RPMI7951 (cell line): ENCODE data around the gene KRT14. TPM values are rescaled to one million over a fixed set of nuclear protein-coding genes. Genes with fewer than 3 reads are reported as not detected.
A peak's percentile ranks its signal among the peaks of the same experiment; 100 is the strongest.
"Not testable (repeated sequence)": the region's sequence is repeated elsewhere in the genome, so short reads cannot be mapped to it uniquely, and the experiment has no call there.

Source experiments
- DNase-seq: peaks from one replicate; pipeline ENCODE4 v3.0.0-alpha.2; 2012; ENCODE audit warnings: low read depth
- total RNA-seq: library from RNA; depleted of rRNA; stranded (reverse); fragments of >200 nt; shearing (Covaris generic); gene quantifications from 2 replicates; pipeline ENCODE4 v1.2.3, GENCODE V29; 2014

The KRT14 gene
- total RNA-seq, 1 experiment from 2014 or later: not detected

DNA sequence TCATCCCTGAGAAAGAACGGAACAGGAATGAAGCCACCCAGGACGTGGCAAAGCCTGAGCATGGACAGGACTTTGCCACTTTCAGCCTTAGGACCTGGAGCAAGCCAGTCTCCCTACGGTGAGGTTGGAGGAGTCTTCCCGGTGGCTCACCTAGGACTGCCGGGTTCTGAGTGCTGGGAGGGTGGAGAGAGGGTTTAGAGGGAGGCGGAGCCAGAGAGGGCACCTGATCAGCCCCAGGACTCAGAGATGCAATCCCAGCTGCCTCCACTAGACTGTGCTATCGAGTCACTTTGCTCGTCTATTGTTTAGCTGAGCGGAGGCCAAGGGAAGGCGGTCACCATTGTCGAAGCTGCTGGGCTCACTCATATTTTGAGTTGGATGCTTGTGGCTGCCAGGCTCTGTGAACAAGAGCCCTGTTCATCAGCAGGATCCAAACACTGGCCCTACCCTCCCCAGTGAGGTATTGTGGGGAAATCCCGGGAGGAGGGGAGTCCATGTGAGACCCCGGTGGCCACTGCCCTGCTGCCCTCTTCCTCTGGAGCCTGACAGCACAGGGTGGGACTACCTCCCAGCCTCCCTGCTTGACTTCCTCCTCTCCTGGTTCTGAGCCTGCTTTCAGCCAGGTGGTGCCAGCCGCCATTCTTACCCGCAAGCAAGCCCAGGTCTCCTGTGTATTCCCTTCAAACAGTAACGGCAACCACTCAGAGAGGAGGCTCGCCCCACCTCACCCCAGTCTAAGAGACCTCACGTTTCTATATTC lies 7.0 kb downstream of the KRT14 start:
- peak; percentile 76 for DNase-seq

DNA sequence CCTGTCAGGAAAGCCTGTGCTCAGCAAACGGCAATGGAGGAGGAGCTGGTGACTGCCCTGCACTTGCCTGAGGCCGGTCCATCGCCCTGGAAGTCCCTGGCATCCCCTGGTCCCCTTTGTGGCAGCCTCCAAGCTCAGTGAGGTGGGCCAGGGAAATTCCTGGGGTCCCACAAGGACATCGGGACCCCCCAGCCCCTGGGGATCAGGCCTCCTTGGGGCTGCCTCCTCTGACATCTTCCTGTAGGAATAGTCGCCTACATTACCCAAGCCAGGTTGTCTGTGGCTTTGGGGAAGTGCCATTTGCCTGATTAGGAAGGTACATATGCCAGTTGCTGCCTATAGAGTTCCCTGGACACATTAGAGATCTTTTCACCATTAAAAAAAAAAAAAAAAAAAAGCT lies 7.7 kb downstream of the KRT14 start:
- DNase-seq: no peak

- no peak for DNase-seq
Measured at GRCh38 chr17:41578538-41578937, 8.2 kb downstream of the KRT14 start.

- not testable (repeated sequence) for DNase-seq
Measured at GRCh38 chr17:41576740-41577139, 10.0 kb downstream of the KRT14 start.

DNA sequence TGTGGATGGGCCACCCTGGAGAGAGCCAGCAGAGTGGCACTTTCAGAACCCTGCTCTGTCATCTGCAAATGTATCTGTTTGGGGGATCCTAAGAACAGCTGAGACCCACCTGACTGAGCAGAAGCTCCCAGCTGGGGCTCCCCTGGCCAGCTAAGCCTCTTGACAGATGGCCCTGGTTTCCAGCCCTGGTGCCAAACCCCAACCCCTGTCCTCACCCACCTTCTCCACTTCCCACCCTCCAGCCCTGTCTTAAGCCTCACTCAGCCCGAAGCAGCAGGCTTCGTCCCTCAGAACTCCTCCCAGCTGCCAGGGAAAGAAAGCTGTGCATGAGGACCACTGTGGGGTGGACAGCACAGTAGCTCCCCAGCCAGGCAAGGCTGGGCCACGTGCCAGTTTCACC lies 11.4 kb downstream of the KRT14 start:
- DNase-seq: no peak

DNA sequence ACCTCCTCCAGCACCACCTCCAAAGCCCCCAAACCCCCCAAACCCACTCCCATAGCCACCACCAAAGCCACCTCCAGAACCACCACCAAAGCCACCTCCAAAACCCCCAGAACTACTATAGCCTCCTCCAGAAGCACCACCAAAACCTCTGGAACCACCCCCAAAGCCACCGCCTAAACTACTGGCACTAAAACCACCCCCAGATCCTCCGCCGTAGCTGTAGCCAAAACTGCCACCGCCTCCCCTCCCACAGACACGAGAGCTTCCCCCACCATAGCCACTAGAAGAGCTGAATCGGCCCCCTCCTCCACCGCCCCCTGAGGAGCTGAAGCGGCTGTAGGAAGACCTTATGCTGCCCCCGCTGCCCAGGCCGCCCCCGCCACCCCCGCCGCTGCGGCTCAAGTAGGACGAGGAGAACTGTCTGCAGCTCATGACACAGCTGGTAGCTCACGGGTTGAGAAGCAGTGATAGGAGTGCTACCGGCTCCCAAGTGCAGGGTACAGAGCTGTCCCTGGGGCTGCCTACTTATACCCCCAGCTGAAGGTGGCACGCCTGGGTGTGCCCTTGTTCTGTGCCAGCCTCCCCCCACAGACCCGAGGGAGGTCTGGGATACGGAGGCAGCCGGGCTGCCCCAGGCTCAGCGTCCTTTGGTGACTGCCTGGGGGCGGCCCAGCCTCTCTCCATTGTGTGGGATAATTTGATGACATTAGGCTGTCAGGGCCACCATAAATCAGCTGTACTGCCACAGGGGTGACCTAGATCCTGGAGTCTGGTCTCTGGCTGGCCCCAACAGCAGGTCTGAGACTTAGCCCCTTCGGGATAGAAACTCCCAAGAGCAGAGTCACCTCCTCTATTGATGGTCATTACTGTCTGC lies 14.9 kb downstream of the KRT14 start, which contains the start of gene KRT9:
Gene KRT9 (minus strand): TSS at position 499 of the 874 bp plus-strand sequence. CDS start 67 bp downstream, at position 432.
- no peak for DNase-seq

- DNase-seq: no peak
Measured at GRCh38 chr17:41567317-41567716, 19.4 kb downstream of the KRT14 start.

DNA sequence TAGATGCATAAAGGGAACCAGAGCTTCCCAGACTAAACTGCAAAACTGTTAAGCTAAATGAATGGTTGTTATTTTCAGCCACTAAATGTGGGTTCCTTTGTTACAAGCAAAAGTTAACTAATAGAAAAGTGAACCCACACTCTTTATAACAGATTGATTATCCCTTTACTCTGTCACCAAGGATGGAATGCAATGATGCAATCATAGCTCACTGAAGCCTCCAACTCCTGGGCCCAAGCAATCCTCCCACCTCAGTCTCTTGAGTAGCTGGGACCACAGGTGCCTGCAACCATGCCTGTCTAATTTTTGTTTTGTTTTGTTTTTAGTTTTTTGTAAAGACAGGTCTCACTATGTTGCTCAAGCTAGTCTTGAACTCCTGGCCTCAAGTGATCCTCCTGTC lies 21.4 kb downstream of the KRT14 start:
- DNase-seq: no peak

- DNase-seq: no peak
Measured at GRCh38 chr17:41563607-41564170, 23.0 kb downstream of the KRT14 start.

DNA sequence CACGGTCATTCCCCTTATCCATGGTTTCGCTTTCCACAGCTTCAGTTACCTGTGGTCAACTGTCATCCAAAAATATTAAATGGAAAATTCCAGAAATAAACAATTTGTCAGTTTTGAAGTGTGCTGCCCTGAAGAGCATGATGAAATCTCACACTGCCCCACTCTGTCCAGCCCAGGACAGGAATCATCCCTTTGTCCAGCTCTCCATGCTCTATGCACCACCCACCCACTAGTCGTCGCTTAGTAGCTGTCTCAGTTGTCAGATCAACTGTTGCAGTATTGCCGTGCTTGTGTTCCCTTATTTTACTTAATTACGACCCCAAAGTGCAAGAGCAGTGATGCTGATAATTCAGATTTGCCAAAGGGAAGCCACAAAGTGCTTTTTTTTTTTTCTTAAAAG lies 25.1 kb downstream of the KRT14 start:
- DNase-seq: no peak

DNA sequence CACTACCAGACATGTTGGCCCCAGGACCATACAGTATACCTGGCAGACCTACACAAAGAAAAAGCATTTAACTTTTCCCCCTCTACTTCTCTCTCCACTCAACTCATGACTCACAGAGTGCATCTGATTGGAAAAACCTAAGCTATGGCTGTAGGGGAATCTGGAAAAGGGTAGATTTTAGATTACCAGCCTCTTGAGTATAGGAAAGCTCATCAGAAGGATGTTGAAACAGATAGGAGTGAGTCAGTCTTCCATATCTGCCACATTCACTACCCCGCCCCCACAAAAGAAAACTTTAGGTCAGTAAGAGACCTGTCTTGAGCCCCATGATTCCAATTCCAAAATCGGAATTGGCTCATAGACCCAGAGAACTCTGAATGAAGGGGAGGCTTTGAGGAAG lies 27.1 kb downstream of the KRT14 start:
- DNase-seq: peak; percentile 49

GRCh38 chr17:41556931-41557330 lies 29.8 kb downstream of the KRT14 start:
- DNase-seq: no peak

DNA sequence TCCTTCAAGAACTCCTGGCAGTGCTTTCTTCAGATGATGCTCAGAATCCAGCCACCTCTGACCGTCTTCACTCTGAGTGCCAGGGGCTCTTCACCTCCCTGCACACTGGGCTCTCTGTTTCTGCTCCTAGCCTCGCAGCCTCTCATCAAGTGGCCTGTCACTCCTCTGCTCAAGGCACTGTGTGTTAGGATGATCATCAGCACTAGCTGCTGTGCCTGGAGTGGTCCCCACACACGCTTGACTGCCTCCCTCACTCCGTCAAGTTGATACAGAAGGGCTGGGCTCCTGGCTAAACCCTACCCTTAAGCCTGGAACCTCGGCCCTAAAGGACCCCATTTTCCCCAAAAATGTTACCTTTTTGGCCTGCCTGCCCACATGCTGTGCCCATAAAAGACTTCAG lies 30.4 kb downstream of the KRT14 start:
- DNase-seq: no peak

GRCh38 chr17:41555105-41555887 lies 31.4 kb downstream of the KRT14 start:
- peak; percentile 18 for DNase-seq

DNA sequence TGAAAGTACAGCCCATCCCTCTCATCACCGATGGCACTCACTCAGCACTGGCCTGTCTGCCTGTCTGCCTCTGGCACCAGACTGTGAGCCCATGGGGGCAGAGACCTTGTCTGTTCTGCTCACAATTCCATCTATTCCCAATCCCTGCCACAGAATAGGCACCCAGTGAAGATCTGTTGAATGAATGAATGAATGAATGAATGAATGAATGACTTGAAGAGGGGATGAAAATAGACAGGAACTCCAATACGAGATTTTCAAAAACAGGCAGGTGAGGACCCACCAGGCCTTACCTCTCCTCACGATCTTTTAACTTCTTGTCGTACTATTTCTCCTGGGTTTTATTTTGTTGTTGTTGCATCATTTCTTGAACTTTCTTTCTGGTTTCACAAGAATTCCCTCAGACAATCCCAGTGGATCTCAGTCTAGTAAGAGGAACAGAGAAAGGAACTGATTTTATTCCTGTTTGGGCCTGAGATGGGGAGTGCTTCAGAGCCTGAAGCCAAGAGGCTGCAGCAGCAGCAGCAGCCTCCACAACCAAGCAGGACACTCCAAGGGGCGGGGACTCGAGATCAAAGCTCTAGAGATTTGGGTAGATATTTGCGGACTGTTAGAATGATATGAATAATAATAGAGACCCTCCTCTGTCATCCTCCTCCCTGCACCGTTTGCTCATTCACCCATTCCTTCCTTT lies 32.6 kb downstream of the KRT14 start:
- no peak for DNase-seq

DNA sequence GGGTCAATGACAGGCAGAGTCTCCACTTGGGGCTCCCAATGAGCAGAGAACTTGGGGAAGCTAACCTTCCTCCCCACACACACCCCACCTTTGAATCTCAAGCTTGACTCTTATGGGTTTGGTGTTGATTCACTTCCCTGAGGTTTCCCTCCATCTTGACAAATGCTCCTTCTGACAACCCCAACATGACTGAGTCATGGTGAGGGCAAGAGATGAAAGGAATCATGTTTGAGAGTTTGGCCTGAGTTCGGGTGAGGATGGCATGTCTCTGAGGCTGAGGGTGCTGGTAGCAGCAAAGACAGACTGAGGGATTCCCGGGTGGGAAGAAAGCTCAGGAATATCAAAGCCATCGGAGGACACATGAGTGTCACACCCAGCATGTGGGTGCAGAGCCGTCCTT lies 33.5 kb downstream of the KRT14 start:
- DNase-seq: peak; percentile 72

DNA sequence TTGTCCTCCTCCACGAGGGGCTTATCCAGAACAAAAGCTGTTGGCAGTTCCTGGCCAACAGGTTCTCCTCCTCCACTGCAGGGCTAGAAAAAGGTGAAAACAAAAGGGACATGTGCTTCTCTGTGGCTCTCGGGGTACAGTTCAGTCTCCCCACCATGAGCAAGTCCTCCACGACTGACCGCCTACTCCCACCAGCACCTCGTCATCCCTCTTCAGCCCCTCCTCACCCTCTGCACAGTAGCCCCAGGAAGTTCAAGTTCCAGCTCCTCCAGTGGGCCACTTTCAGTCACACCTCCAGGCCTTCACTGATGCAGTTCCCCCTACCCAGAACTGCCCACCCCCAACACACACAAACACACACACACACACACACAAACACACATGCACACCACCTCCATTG lies 34.2 kb downstream of the KRT14 start:
- no peak for DNase-seq

DNA sequence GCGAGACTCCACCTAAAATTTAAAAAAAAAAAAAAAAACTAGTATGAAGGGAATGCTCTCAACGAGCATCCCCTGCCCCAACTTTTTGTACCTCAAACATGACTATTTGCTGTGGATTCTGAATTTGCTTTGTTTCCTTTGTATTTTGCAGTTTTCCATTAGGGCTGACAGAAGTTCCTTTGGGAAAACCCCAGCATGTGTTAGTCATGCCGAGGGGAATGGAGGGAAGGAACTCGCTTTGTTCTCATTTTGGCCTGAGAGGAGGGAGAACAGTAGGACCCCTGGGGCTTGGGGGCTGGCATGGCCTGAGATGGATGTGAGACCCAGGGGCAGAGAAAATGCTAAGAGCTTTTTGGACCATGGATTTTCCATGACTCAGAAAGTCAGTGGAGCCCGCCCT lies 35.3 kb downstream of the KRT14 start:
- DNase-seq: peak; percentile 62

- no peak for DNase-seq
Measured at GRCh38 chr17:41549596-41550039, 37.1 kb downstream of the KRT14 start.

GRCh38 chr17:41548844-41549595 lies 37.7 kb downstream of the KRT14 start:
- DNase-seq: peak; percentile 86
